BJ (cell line): ENCODE measurements around the gene ANKMY2. TPM values are rescaled to one million over a fixed set of nuclear protein-coding genes. Genes with fewer than 3 reads are reported as not detected.

Experiments
- polyA plus RNA-seq: library from polyadenylated mRNA; depleted of rRNA; stranded (reverse); fragments of >200 nt; gene quantifications from 2 replicates; pipeline ENCODE4 v1.2.3, GENCODE V29; 2011; rRNA removed

The ANKMY2 gene
- polyA plus RNA-seq, 1 experiment = 14.7 TPM

Other genes with a start within 250 kb of the ANKMY2 start
- 0.39 and 0.78 TPM in 2 replicates for gene CRPPA, start 224.2 kb downstream of the ANKMY2 start, polyA plus RNA-seq
- gene SOSTDC1, start 180.0 kb downstream of the ANKMY2 start, polyA plus RNA-seq = not detected in 2 replicates
- gene LRRC72, start 118.9 kb downstream of the ANKMY2 start, polyA plus RNA-seq = not detected in 2 replicates
- gene BZW2, start 427 bp upstream of the ANKMY2 start, polyA plus RNA-seq = 54.7 and 55.2 TPM in 2 replicates
- 4.6 and 12.6 TPM in 2 replicates for gene TSPAN13, start 108.0 kb upstream of the ANKMY2 start, polyA plus RNA-seq
- gene AGR2, start 159.2 kb upstream of the ANKMY2 start, polyA plus RNA-seq = not detected in 2 replicates
- gene AGR3, start 236.2 kb upstream of the ANKMY2 start, polyA plus RNA-seq = not detected in 2 replicates